ENCODE results near the gene NPR1. TPM values are rescaled to one million over a fixed set of nuclear protein-coding genes. Genes with fewer than 3 reads are reported as not detected.

Gene NPR1
- total RNA-seq, 1 donor from 2014 or later: 5.9 TPM

DNA sequence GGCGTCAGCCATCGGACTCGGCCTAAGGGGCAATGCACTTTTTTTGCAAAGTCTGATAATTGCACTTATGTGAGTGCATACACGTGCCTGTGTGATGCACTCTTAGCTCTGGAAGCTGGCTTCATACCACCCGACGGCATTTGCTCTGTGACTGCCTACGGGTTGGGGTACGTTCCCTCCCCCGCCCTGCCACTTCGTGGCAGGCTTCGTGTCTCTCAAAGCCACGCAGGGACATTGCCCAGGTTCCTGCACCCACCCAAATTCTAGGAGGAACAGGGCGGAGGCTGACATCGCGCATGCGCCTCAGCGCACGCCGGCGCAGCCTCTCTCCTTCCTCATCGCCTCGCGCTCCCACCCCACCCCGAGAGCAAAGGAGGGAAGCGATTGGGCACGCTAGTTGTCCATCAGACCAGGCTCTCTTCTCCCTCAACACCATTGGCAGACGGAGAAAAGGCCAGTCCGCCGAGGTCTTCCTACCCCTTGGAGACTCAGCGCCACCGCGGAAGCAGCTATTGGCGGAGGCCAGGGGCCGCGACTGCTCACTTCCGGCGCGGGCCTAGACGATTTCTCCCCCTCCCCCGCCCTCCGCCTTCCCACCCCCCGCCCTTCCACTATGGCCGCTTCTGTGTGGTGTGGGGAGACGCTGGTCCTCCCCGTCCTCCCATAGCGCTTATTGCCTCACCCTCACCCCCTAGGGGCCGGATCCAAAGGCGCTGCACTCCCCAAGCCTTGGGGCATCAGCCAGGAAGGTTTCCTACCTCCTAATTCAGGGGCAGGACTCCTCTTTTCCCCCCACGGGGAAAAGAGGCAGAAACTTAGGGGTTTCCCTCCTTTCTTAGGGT lies 49.2 kb downstream of the NPR1 start, which contains the start of gene INTS3:
TSS of gene INTS3 (plus strand) at position 588 of the 842 bp plus-strand sequence. CDS start 585 bp downstream, outside the sequence.
- peak within 1 kb of the TSS; percentile 96 for H3K4me3 Mint-ChIP-seq
- DNase-seq (ENCODE audit: low spot score in 2 of 2, unreplicated experiment in 2 of 2): peak; percentile 98 to 99

GRCh38 chr1:153728305-153729066 lies 50.0 kb downstream of the NPR1 start:
- H3K9me3 Mint-ChIP-seq: no peaks in the 10 kb centered on the region
- peaks cover 6% of the 10 kb centered on the region for H3K36me3 Mint-ChIP-seq
- peaks cover 22% of the 10 kb centered on the region for H3K4me1 Mint-ChIP-seq
- peak overlapping the region; percentile 96 for H3K4me3 Mint-ChIP-seq
- peak overlapping the region; percentile 97 for H3K27ac Mint-ChIP-seq
- peak; percentile 19 to 54 for DNase-seq (ENCODE audit: low spot score in 2 of 2, unreplicated experiment in 2 of 2)
- H3K27me3 Mint-ChIP-seq (ENCODE audit: low read depth): no peaks in the 10 kb centered on the region
- TF ChIP-seq CTCF (IDR thresholded peaks at IDR 0.05; ENCODE audit: unreplicated experiment): no peak

More for the DNA sequence above, 49.2 kb downstream of the NPR1 start, which contains the start of gene INTS3:
- H3K27me3 Mint-ChIP-seq (ENCODE audit: low read depth): no peaks in the 10 kb centered on the region
- H3K9me3 Mint-ChIP-seq: no peaks in the 10 kb centered on the region
- H3K36me3 Mint-ChIP-seq: peaks cover 4% of the 10 kb centered on the region
- no peak for TF ChIP-seq CTCF (IDR thresholded peaks at IDR 0.05; ENCODE audit: unreplicated experiment)
- H3K4me1 Mint-ChIP-seq: peaks cover 22% of the 10 kb centered on the region
- peak within 1 kb of the TSS; percentile 97 for H3K27ac Mint-ChIP-seq

DNA sequence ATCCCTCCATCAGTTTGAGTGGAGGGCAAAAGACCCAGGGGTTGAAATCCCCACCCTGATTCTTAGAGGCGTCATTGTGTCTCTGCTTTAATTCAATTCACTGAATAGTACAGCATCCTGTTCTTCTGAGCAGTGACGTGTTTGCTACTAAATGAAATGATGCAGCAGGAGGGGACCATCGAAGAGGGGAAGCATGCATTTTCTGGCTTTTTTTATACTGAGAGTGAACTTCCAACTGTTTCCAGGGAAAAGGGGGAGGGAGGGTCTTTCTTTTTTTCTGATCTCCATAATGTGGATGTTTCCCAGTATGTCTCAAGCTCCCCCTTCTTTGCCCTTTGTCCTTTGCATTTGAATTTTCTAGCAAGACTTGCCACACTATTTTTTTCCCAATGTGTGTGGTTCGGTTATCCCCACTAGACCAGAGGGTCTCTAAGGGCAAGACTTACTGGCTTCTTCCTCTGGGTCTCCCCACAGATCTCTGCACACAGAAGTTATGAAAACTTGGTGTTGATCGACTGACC lies 52.0 kb downstream of the NPR1 start:
- no peak for TF ChIP-seq CTCF (IDR thresholded peaks at IDR 0.05; ENCODE audit: unreplicated experiment)
- peaks cover 6% of the 10 kb centered on the region for H3K36me3 Mint-ChIP-seq

GRCh38 chr1:153733970-153734369 lies 55.5 kb downstream of the NPR1 start:
- Mint-ChIP-seq H3K27me3 (ENCODE audit: low read depth) (no peaks in the 10 kb centered on the region), H3K4me3 (no peak overlapping the region), H3K27ac (no peak overlapping the region), H3K4me1 (peaks cover 13% of the 10 kb centered on the region), H3K9me3 (no peaks in the 10 kb centered on the region), H3K36me3 (peaks cover 9% of the 10 kb centered on the region)
- no peak for TF ChIP-seq CTCF (IDR thresholded peaks at IDR 0.05; ENCODE audit: unreplicated experiment)
- no peak for DNase-seq (ENCODE audit: low spot score in 2 of 2, unreplicated experiment in 2 of 2)

More for the DNA sequence above, 52.0 kb downstream of the NPR1 start:
- no peaks in the 10 kb centered on the region for H3K9me3 Mint-ChIP-seq
- peaks cover 22% of the 10 kb centered on the region for H3K4me1 Mint-ChIP-seq
- DNase-seq (ENCODE audit: low spot score in 2 of 2, unreplicated experiment in 2 of 2): no peak
- H3K4me3 Mint-ChIP-seq: no peak overlapping the region
- H3K27me3 Mint-ChIP-seq (ENCODE audit: low read depth): no peaks in the 10 kb centered on the region
- no peak overlapping the region for H3K27ac Mint-ChIP-seq

DNA sequence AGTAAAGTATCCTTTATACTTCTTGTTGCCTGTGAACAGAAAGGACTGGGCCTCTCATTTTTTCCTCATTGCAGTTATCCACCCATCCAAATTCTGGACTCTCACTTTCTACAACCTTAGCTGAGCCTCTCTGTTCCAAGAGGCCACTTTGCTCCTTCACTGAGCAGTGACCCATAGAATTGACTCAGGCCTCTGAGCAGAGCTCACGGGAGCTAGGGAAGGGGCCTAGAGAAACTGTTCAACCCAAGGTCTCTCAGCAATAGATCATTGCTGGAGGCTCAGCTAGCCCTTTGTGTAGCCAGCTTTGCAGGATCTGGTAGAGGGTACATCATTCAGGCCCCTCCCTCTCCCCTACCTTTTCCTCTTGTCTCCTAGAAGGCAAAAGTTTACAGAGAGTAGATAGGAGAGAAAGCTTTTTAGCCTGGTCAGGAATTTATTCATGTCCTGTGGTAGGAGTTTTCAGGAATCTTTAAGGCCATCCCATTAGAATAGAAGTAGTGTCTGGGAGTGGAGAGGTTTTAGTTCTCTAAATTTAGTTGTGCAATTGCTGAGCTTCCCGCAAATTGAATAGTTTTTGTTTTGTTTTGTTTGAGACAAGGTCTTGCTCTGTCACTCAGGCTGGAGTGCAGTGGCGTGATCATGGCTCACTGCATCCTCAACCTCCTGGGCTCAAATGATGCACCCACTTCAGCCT lies 56.1 kb downstream of the NPR1 start:
- peaks cover 9% of the 10 kb centered on the region for H3K36me3 Mint-ChIP-seq
- no peak overlapping the region for H3K27ac Mint-ChIP-seq
- H3K4me3 Mint-ChIP-seq: no peak overlapping the region
- peaks cover 8% of the 10 kb centered on the region for H3K4me1 Mint-ChIP-seq
- no peak for DNase-seq (ENCODE audit: low spot score in 2 of 2, unreplicated experiment in 2 of 2)
- no peaks in the 10 kb centered on the region for H3K9me3 Mint-ChIP-seq
- no peak for TF ChIP-seq CTCF (IDR thresholded peaks at IDR 0.05; ENCODE audit: unreplicated experiment)
- H3K27me3 Mint-ChIP-seq (ENCODE audit: low read depth): no peaks in the 10 kb centered on the region

Data from mesothelial cell of epicardium (in vitro differentiated cells).